AG04450 (cell line): Measurements from ENCODE around the gene RPL13. TPM values are rescaled to one million over a fixed set of nuclear protein-coding genes. Genes with fewer than 3 reads are reported as not detected.

Experiments
- CTCF ChIA-PET: fragments of 300-600, 350-600 bp; formaldehyde crosslinking; extraction: SDS; loops from one replicate; lab custom pipeline; 2022; ENCODE audit warnings: antibody characterized with exemption, inconsistent platforms; lab: Charles Lee
- POLR2A ChIA-PET: fragments of 350-600 bp; formaldehyde crosslinking; extraction: SDS; loops from one replicate; lab custom pipeline; 2021; ENCODE audit warnings: antibody characterized with exemption, inconsistent platforms; lab: Yijun Ruan, JAX
- DNase-seq: peaks from one replicate; pipeline ENCODE4 v3.0.0-alpha.2; 2011; ENCODE audit warnings: low read depth, low spot score
- H3K27ac ChIP-seq: one replicate; pipeline ENCODE4 v1.5.1; 2012; ENCODE audit warnings: low read depth, low read length, control low read depth
- H3K27me3 ChIP-seq: one replicate; pipeline ENCODE4 v1.6.0; 2012; ENCODE audit warnings: low read length; ENCODE audit not compliant: control insufficient read depth, insufficient read depth
- H3K4me3 ChIP-seq: 2 replicates; pipeline ENCODE4 v1.5.1; 2011; ENCODE audit warnings: mild to moderate bottlenecking, low read depth, low read length, control low read depth
- H3K9me3 ChIP-seq: 2 replicates; pipeline ENCODE4 v1.5.1; 2012; ENCODE audit warnings: low read length; ENCODE audit not compliant: control insufficient read depth, insufficient read depth
- CTCF ChIP-seq: IDR thresholded peaks from 2 replicates; pipeline ENCODE4 v1.5.1; 2011; ENCODE audit warnings: low read depth, low read length, control low read depth, inconsistent platforms
- polyA plus RNA-seq: library from polyadenylated mRNA; depleted of rRNA; stranded (reverse); fragments of >200 nt; gene quantifications from 2 replicates; pipeline ENCODE4 v1.2.3, GENCODE V29; 2011

Gene RPL13
- polyA plus RNA-seq, 1 experiment, result 2,214 TPM

GRCh38 chr16:89602952-89603590 is 42.6 kb downstream of the RPL13 start:
- ChIA-PET CTCF (interaction anchor here (0.7 kb wide), 1 partner anchor 13 kb away, joined by 3 read pairs; no protein-coding TSS in a partner anchor), POLR2A (interaction anchor here (0.6 to 1.9 kb wide), 3 partner anchors 22 to 30 kb away, joined by 3 to 17 read pairs (median 6); no protein-coding TSS in a partner anchor)
- H3K27me3 ChIP-seq, result no peaks in the 10 kb centered on the region
- no peak for DNase-seq
- no peak overlapping the region for H3K4me3 ChIP-seq
- peak overlapping the region; percentile 77 for H3K27ac ChIP-seq
- no peak for TF ChIP-seq CTCF
- no peaks in the 10 kb centered on the region; the same call in 1 of the 2 replicates for H3K9me3 ChIP-seq

- no peak for DNase-seq
- CTCF ChIA-PET, result no interaction called here
- no peak for TF ChIP-seq CTCF
- H3K27ac ChIP-seq, result no peak overlapping the region
- POLR2A ChIA-PET, result no interaction called here
- H3K27me3 ChIP-seq, result no peaks in the 10 kb centered on the region
- H3K4me3 ChIP-seq, result no peak overlapping the region
- H3K9me3 ChIP-seq, result no peaks in the 10 kb centered on the region; the same call in 1 of the 2 replicates
These were observed 44.3 kb downstream of the RPL13 start for GRCh38 chr16:89604764-89605163.

DNA sequence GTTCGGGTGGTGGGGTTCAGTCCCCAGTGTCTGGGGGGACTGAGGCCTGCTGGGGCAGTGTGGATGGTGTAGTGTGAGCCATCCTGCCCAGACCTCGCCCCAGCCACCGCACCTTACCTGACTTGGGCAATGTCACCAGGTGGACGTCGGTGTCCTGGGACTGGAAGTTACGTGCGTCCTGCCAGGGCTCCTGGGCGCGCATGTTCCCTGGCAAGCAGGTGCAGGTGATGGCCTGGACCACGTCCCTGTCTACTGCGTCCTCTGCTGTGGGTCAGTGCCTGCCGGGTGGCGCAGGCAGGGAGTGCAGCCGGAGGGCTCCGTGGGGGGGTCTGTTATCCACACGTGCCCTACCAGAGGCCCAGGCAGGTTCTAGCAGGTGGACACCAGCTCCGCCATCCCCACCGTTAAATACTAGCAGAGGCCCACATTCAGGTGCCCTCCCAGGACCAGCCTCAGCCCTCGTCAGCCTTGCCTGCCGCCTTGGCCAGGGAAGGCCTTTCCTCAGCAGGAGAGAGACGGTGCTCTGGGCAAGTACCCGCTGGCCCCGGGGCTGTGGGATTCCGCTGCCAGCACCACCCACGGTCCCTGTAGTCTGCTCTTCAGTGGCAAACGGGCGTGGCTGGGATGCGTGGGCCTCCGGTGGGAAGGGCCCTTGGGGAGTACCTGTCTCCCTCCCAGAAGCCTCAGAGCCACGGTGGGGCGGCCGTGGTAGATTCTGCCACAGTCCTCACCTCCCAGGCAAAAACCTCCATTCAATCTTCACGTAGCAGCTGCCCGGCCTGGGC is 44.9 kb downstream of the RPL13 start:
- H3K27ac ChIP-seq, result no peak overlapping the region
- TF ChIP-seq CTCF, result no peak
- POLR2A ChIA-PET, result no interaction called here
- H3K9me3 ChIP-seq, result no peaks in the 10 kb centered on the region; the same call in 1 of the 2 replicates
- no peaks in the 10 kb centered on the region for H3K27me3 ChIP-seq
- no peak for DNase-seq
- CTCF ChIA-PET, result no interaction called here
- no peak overlapping the region for H3K4me3 ChIP-seq

- no peaks in the 10 kb centered on the region for H3K27me3 ChIP-seq
- DNase-seq, result no peak
- no peak for TF ChIP-seq CTCF
- H3K27ac ChIP-seq, result no peak overlapping the region
- POLR2A ChIA-PET, result no interaction called here
- H3K9me3 ChIP-seq, result no peaks in the 10 kb centered on the region; the same call in 1 of the 2 replicates
- CTCF ChIA-PET, result no interaction called here
- H3K4me3 ChIP-seq, result no peak overlapping the region
These were observed 45.5 kb downstream of the RPL13 start for GRCh38 chr16:89606006-89606405.

DNA sequence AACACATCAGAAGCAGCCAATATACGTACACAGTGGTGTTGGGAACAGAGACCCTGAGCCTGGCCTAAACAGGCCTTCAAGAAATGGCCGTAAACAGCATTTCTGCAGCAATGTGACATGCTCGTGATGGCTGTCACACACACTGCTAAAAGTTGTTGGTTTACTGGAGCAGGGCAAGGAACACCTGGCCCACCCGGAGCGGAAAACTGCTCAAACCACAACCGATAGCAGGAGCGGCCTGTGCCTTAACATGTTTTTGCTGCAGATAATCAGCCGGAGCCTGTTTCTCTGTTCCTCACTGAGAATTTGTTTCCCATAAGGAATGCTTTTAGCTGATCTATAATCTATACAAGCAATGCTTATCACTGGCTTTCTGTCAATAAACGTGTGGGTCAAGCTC is 47.0 kb downstream of the RPL13 start:
- Histone ChIP-seq H3K27me3 (no peaks in the 10 kb centered on the region), H3K9me3 (peaks cover 3% of the 10 kb centered on the region; the same call in 1 of the 2 replicates), H3K4me3 (no peak overlapping the region), H3K27ac (no peak overlapping the region)
- no peak for TF ChIP-seq CTCF
- DNase-seq, result no peak
- ChIA-PET CTCF (no interaction called here), POLR2A (no interaction called here)
